CD8-positive, alpha-beta memory T cell (primary cell): ENCODE measurements around the gene WIPF3. TPM values are rescaled to one million over a fixed set of nuclear protein-coding genes. Genes with fewer than 3 reads are reported as not detected.

Experiments
- CTCF ChIA-PET: fragments of 350-600 bp; sonication (Branson Sonifier 250); formaldehyde crosslinking; loops from one replicate; lab custom pipeline; 2021; ENCODE audit warnings: antibody characterized with exemption; lab: Charles Lee
- POLR2A ChIA-PET: fragments of 350-600 bp; sonication (Branson Sonifier 250); formaldehyde crosslinking; loops from one replicate; lab custom pipeline; 2021; ENCODE audit warnings: antibody characterized with exemption; lab: Charles Lee
- DNase-seq, 5 donors: peaks; one replicate each; pipeline versions ENCODE4 v3.0.0 to v3.0.0-alpha.2; 2020 to 2022; ENCODE audit warnings: mixed read lengths in 1 of 5
- H3K27ac ChIP-seq: one replicate; pipeline ENCODE4 v1.7.0; 2013; ENCODE audit warnings: low read depth, mild to moderate bottlenecking, low read length, moderate library complexity
- H3K27me3 ChIP-seq: 2 replicates; pipeline ENCODE4 v1.7.0; 2013; ENCODE audit warnings: low read length, mild to moderate bottlenecking; ENCODE audit not compliant: insufficient read depth, poor library complexity, severe bottlenecking
- H3K36me3 ChIP-seq: 2 replicates; pipeline ENCODE4 v1.7.0; 2013; ENCODE audit warnings: mild to moderate bottlenecking, low read length, moderate library complexity; ENCODE audit not compliant: insufficient read depth
- H3K4me1 ChIP-seq: 2 replicates; pipeline ENCODE4 v1.7.0; 2013; ENCODE audit warnings: mild to moderate bottlenecking, low read length, moderate library complexity; ENCODE audit not compliant: insufficient read depth
- H3K4me3 ChIP-seq: 2 replicates; pipeline ENCODE4 v1.7.0; 2013; ENCODE audit warnings: mild to moderate bottlenecking, low read length
- H3K9me3 ChIP-seq: 2 replicates; pipeline ENCODE4 v1.7.0; 2013; ENCODE audit warnings: mild to moderate bottlenecking, low read length
- H3K27ac Mint-ChIP-seq, 8 donors: one replicate each; pipeline ENCODE4 v1.8.0; 2020 to 2021; ENCODE audit warnings: mixed read lengths in 8 of 8, mild to moderate bottlenecking in 6 of 8, inconsistent platforms in 3 of 8, moderate library complexity in 3 of 8
- H3K27me3 Mint-ChIP-seq, 2 donors: one replicate each; pipeline ENCODE4 v1.8.0; 2020 to 2021; ENCODE audit warnings: mixed read lengths in 2 of 2, mild to moderate bottlenecking in 1 of 2, moderate library complexity in 1 of 2
- H3K36me3 Mint-ChIP-seq, 3 donors: one replicate each; pipeline ENCODE4 v1.8.0; 2020 to 2021; ENCODE audit warnings: mixed read lengths in 3 of 3, inconsistent platforms in 1 of 3, mild to moderate bottlenecking in 1 of 3
- H3K4me1 Mint-ChIP-seq, 3 donors: one replicate each; pipeline ENCODE4 v1.8.0; 2020 to 2021; ENCODE audit warnings: mixed read lengths in 3 of 3, inconsistent platforms in 1 of 3, mild to moderate bottlenecking in 1 of 3
- H3K4me3 Mint-ChIP-seq, 7 donors: one replicate each; pipeline ENCODE4 v1.8.0; 2020 to 2021; ENCODE audit warnings: mixed read lengths in 7 of 7, mild to moderate bottlenecking in 6 of 7, moderate library complexity in 4 of 7, inconsistent platforms in 2 of 7
- H3K9me3 Mint-ChIP-seq, 5 donors: one replicate each; pipeline ENCODE4 v1.8.0; 2020 to 2022; ENCODE audit warnings: mixed read lengths in 5 of 5, mild to moderate bottlenecking in 3 of 5, moderate library complexity in 2 of 5, inconsistent platforms in 1 of 5
- polyA plus RNA-seq: library from polyadenylated mRNA; unstranded; fragments of 300-500 nt; fragmentation: Illumina TruSeq; gene quantifications from one replicate; pipeline ENCODE4 v1.2.3, GENCODE V29; 2021
- total RNA-seq, 2 experiments: library from RNA; stranded (reverse); gene quantifications; one replicate each; pipeline ENCODE4 v1.2.3, GENCODE V29; 2021

WIPF3 gene
- total and polyA plus RNA-seq, 3 experiments from 2014 or later = not detected

- Histone ChIP-seq H3K36me3 (no peaks in the 10 kb centered on the region), H3K27me3 (no peaks in the 10 kb centered on the region), H3K9me3 (no peaks in the 10 kb centered on the region), H3K27ac (no peak overlapping the region), H3K4me1 (no peaks in the 10 kb centered on the region), H3K4me3 (no peak overlapping the region)
- no peaks in the 10 kb centered on the region for H3K4me1 Mint-ChIP-seq
- H3K9me3 Mint-ChIP-seq = no peaks in the 10 kb centered on the region
- POLR2A ChIA-PET = no interaction called here
- no peak for DNase-seq
- CTCF ChIA-PET = no interaction called here
- H3K36me3 Mint-ChIP-seq = no peaks in the 10 kb centered on the region
- H3K27me3 Mint-ChIP-seq = peaks cover 15 to 18% of the 10 kb centered on the region in 2 donors
- H3K4me3 Mint-ChIP-seq = no peak overlapping the region
- H3K27ac Mint-ChIP-seq = no peak overlapping the region
Observed at GRCh38 chr7:29853789-29854188, 47.5 kb downstream of the WIPF3 start.

GRCh38 chr7:29854257-29854938 is 48.1 kb downstream of the WIPF3 start:
- Histone ChIP-seq H3K36me3 (no peaks in the 10 kb centered on the region), H3K27ac (no peak overlapping the region), H3K27me3 (no peaks in the 10 kb centered on the region), H3K4me3 (no peak overlapping the region), H3K9me3 (no peaks in the 10 kb centered on the region), H3K4me1 (no peaks in the 10 kb centered on the region)
- Mint-ChIP-seq H3K27ac (no peak overlapping the region), H3K4me1 (no peaks in the 10 kb centered on the region), H3K36me3 (no peaks in the 10 kb centered on the region), H3K9me3 (no peaks in the 10 kb centered on the region), H3K27me3 (peaks cover 18 to 19% of the 10 kb centered on the region in 2 donors), H3K4me3 (no peak overlapping the region)
- no peak for DNase-seq
- POLR2A ChIA-PET = no interaction called here
- CTCF ChIA-PET = no interaction called here

- DNase-seq = no peak
- H3K4me3 ChIP-seq = no peak overlapping the region
- ChIA-PET POLR2A (interaction anchor here (0.6 kb wide), 1 partner anchor 622 kb away, joined by 3 read pairs; no protein-coding TSS in a partner anchor), CTCF (no interaction called here)
- Mint-ChIP-seq H3K27me3 (peaks cover 9 to 33% of the 10 kb centered on the region in 2 donors), H3K4me1 (no peaks in the 10 kb centered on the region), H3K27ac (no peak overlapping the region), H3K36me3 (no peaks in the 10 kb centered on the region), H3K9me3 (no peaks in the 10 kb centered on the region), H3K4me3 (no peak overlapping the region)
- no peaks in the 10 kb centered on the region for H3K4me1 ChIP-seq
- no peak overlapping the region for H3K27ac ChIP-seq
- H3K36me3 ChIP-seq = no peaks in the 10 kb centered on the region
- no peaks in the 10 kb centered on the region for H3K27me3 ChIP-seq
- no peaks in the 10 kb centered on the region for H3K9me3 ChIP-seq
Observed at GRCh38 chr7:29857654-29858053, 51.3 kb downstream of the WIPF3 start.

GRCh38 chr7:29858191-29858951 is 52.1 kb downstream of the WIPF3 start:
- no peak overlapping the region for H3K27ac ChIP-seq
- Mint-ChIP-seq H3K9me3 (no peaks in the 10 kb centered on the region), H3K4me1 (no peaks in the 10 kb centered on the region), H3K27me3 (peaks cover 8 to 37% of the 10 kb centered on the region in 2 donors), H3K4me3 (no peak overlapping the region), H3K27ac (peak overlapping the region in 1 of 8 donors; percentile 37), H3K36me3 (no peaks in the 10 kb centered on the region)
- no peak overlapping the region for H3K4me3 ChIP-seq
- H3K36me3 ChIP-seq = no peaks in the 10 kb centered on the region
- H3K4me1 ChIP-seq = no peaks in the 10 kb centered on the region
- no peak for DNase-seq
- CTCF ChIA-PET = no interaction called here
- no peaks in the 10 kb centered on the region for H3K9me3 ChIP-seq
- H3K27me3 ChIP-seq = no peaks in the 10 kb centered on the region
- POLR2A ChIA-PET = no interaction called here

- H3K36me3 ChIP-seq = no peaks in the 10 kb centered on the region
- Mint-ChIP-seq H3K27ac (no peak overlapping the region), H3K36me3 (no peaks in the 10 kb centered on the region), H3K4me3 (no peak overlapping the region), H3K9me3 (no peaks in the 10 kb centered on the region), H3K27me3 (peaks cover 5 to 37% of the 10 kb centered on the region in 2 donors), H3K4me1 (no peaks in the 10 kb centered on the region)
- H3K4me3 ChIP-seq = no peak overlapping the region
- POLR2A ChIA-PET = no interaction called here
- DNase-seq = no peak
- no peak overlapping the region for H3K27ac ChIP-seq
- H3K4me1 ChIP-seq = no peaks in the 10 kb centered on the region
- no peaks in the 10 kb centered on the region for H3K9me3 ChIP-seq
- CTCF ChIA-PET = no interaction called here
- H3K27me3 ChIP-seq = no peaks in the 10 kb centered on the region
Observed at GRCh38 chr7:29859104-29859503, 52.8 kb downstream of the WIPF3 start.

GRCh38 chr7:29859524-29860185 is 53.3 kb downstream of the WIPF3 start:
- Histone ChIP-seq H3K27ac (no peak overlapping the region), H3K4me1 (no peaks in the 10 kb centered on the region), H3K9me3 (no peaks in the 10 kb centered on the region), H3K4me3 (no peak overlapping the region), H3K36me3 (no peaks in the 10 kb centered on the region), H3K27me3 (no peaks in the 10 kb centered on the region)
- Mint-ChIP-seq H3K27ac (no peak overlapping the region), H3K4me1 (no peaks in the 10 kb centered on the region), H3K27me3 (peaks cover 5 to 33% of the 10 kb centered on the region in 2 donors), H3K4me3 (no peak overlapping the region), H3K36me3 (no peaks in the 10 kb centered on the region), H3K9me3 (no peaks in the 10 kb centered on the region)
- no peak for DNase-seq
- ChIA-PET POLR2A (no interaction called here), CTCF (no interaction called here)

GRCh38 chr7:29860186-29860585 is 53.9 kb downstream of the WIPF3 start:
- Mint-ChIP-seq H3K27me3 (peaks cover 5 to 31% of the 10 kb centered on the region in 2 donors), H3K4me3 (no peak overlapping the region), H3K27ac (no peak overlapping the region), H3K9me3 (no peaks in the 10 kb centered on the region), H3K4me1 (no peaks in the 10 kb centered on the region), H3K36me3 (no peaks in the 10 kb centered on the region)
- Histone ChIP-seq H3K27me3 (no peaks in the 10 kb centered on the region), H3K9me3 (no peaks in the 10 kb centered on the region), H3K27ac (no peak overlapping the region), H3K4me3 (no peak overlapping the region), H3K36me3 (no peaks in the 10 kb centered on the region), H3K4me1 (no peaks in the 10 kb centered on the region)
- POLR2A ChIA-PET = no interaction called here
- no peak for DNase-seq
- CTCF ChIA-PET = no interaction called here

- Histone ChIP-seq H3K36me3 (no peaks in the 10 kb centered on the region), H3K4me1 (no peaks in the 10 kb centered on the region), H3K4me3 (no peak overlapping the region), H3K27me3 (no peaks in the 10 kb centered on the region), H3K27ac (no peak overlapping the region), H3K9me3 (no peaks in the 10 kb centered on the region)
- no peaks in the 10 kb centered on the region for H3K36me3 Mint-ChIP-seq
- no peak overlapping the region for H3K4me3 Mint-ChIP-seq
- H3K4me1 Mint-ChIP-seq = no peaks in the 10 kb centered on the region
- no peak for DNase-seq
- ChIA-PET POLR2A (no interaction called here), CTCF (no interaction called here)
- peaks cover 5 to 26% of the 10 kb centered on the region in 2 donors for H3K27me3 Mint-ChIP-seq
- no peaks in the 10 kb centered on the region for H3K9me3 Mint-ChIP-seq
- no peak overlapping the region for H3K27ac Mint-ChIP-seq
Observed at GRCh38 chr7:29861884-29862283, 55.6 kb downstream of the WIPF3 start.
